HepG2 (cell line): ENCODE measurements around the gene DBN1. TPM values are rescaled to one million over a fixed set of nuclear protein-coding genes. Genes with fewer than 3 reads are reported as not detected.

Source experiments
- polyA plus RNA-seq, 8 experiments: library from polyadenylated mRNA; depleted of rRNA in 3 of 8; stranded (reverse) in 7 of 8; unstranded in 1 of 8; fragments of >200 nt; fragmentation: Illumina TruSeq in 4 of 8; extraction: Trizol in 4 of 8; gene quantifications; 2 replicates each; pipeline versions ENCODE4 v1.2.1 to v1.2.3, GENCODE V29; 2011 to 2016; ENCODE audit warnings: low read depth in 4 of 8, missing spikeins in 1 of 8, mixed read lengths in 1 of 8; ENCODE audit not compliant: insufficient read depth in 1 of 8
- total RNA-seq, 5 experiments: library from RNA; depleted of rRNA; stranded (reverse); fragments of >200 nt; fragmentation: Illumina TruSeq; extraction: Trizol; gene quantifications; 2 replicates each; pipeline ENCODE4 v1.2.3, GENCODE V29; 2016; ENCODE audit warnings: low read depth in 1 of 5

DBN1 gene
- total and polyA plus RNA-seq, 2 of the 13 experiments (the other 11 are each of a cell fraction or from before 2014, with no cell fraction given): 27.0 to 37.3 TPM

Other genes with a start within 250 kb of the DBN1 start
- 15.4 and 22.9 TPM in 2 replicates for gene RAB24, start 169.9 kb downstream of the DBN1 start, total RNA-seq (2016; rRNA removed; fragmentation: Illumina TruSeq; extraction: Trizol)
- gene RAB24, start 169.9 kb downstream of the DBN1 start, polyA plus RNA-seq (2011; rRNA removed): 63.7 and 74.5 TPM in 2 replicates
- gene PRELID1, start 169.8 kb downstream of the DBN1 start, total RNA-seq (2016; rRNA removed; fragmentation: Illumina TruSeq; extraction: Trizol): 239 and 271 TPM in 2 replicates
- gene PRELID1, start 169.8 kb downstream of the DBN1 start, polyA plus RNA-seq (2011; rRNA removed): 228 and 250 TPM in 2 replicates
- gene MXD3, start 161.7 kb downstream of the DBN1 start, total RNA-seq (2016; rRNA removed; fragmentation: Illumina TruSeq; extraction: Trizol): 9.9 and 12.8 TPM in 2 replicates
- 10.5 and 11.2 TPM in 2 replicates for gene MXD3, start 161.7 kb downstream of the DBN1 start, polyA plus RNA-seq (2011; rRNA removed)
- gene LMAN2, start 122.0 kb downstream of the DBN1 start, total RNA-seq (2016; rRNA removed; fragmentation: Illumina TruSeq; extraction: Trizol): 94.5 and 191 TPM in 2 replicates
- 193 and 197 TPM in 2 replicates for gene LMAN2, start 122.0 kb downstream of the DBN1 start, polyA plus RNA-seq (2011; rRNA removed)
- 10.7 and 11.1 TPM in 2 replicates for gene RGS14, start 115.7 kb downstream of the DBN1 start, total RNA-seq (2016; rRNA removed; fragmentation: Illumina TruSeq; extraction: Trizol)
- gene RGS14, start 115.7 kb downstream of the DBN1 start, polyA plus RNA-seq (2011; rRNA removed): 17.2 and 27.9 TPM in 2 replicates
- gene SLC34A1, start 89.2 kb downstream of the DBN1 start, total RNA-seq (2016; rRNA removed; fragmentation: Illumina TruSeq; extraction: Trizol): 0.20 TPM in 1 of 2 replicates, not detected in the other
- 0.03 TPM in 2 replicates for gene SLC34A1, start 89.2 kb downstream of the DBN1 start, polyA plus RNA-seq (2011; rRNA removed)
- gene PFN3, start 73.0 kb downstream of the DBN1 start, total RNA-seq (2016; rRNA removed; fragmentation: Illumina TruSeq; extraction: Trizol): not detected in 2 replicates
- not detected in 2 replicates for gene PFN3, start 73.0 kb downstream of the DBN1 start, polyA plus RNA-seq (2011; rRNA removed)
- 1.3 and 3.0 TPM in 2 replicates for gene F12, start 64.1 kb downstream of the DBN1 start, total RNA-seq (2016; rRNA removed; fragmentation: Illumina TruSeq; extraction: Trizol)
- 2.5 and 3.1 TPM in 2 replicates for gene F12, start 64.1 kb downstream of the DBN1 start, polyA plus RNA-seq (2011; rRNA removed)
- gene GRK6, start 47.0 kb downstream of the DBN1 start, total RNA-seq (2016; rRNA removed; fragmentation: Illumina TruSeq; extraction: Trizol): 16.1 and 19.9 TPM in 2 replicates
- gene GRK6, start 47.0 kb downstream of the DBN1 start, polyA plus RNA-seq (2011; rRNA removed): 13.2 and 17.4 TPM in 2 replicates
- gene PRR7, start 26.8 kb downstream of the DBN1 start, total RNA-seq (2016; rRNA removed; fragmentation: Illumina TruSeq; extraction: Trizol): 3.9 and 5.0 TPM in 2 replicates
- gene PRR7, start 26.8 kb downstream of the DBN1 start, polyA plus RNA-seq (2011; rRNA removed): 4.8 and 6.7 TPM in 2 replicates
- 17.7 and 21.1 TPM in 2 replicates for gene PDLIM7, start 24.0 kb upstream of the DBN1 start, total RNA-seq (2016; rRNA removed; fragmentation: Illumina TruSeq; extraction: Trizol)
- 31.3 and 38.4 TPM in 2 replicates for gene PDLIM7, start 24.0 kb upstream of the DBN1 start, polyA plus RNA-seq (2011; rRNA removed)
- gene DOK3, start 36.2 kb upstream of the DBN1 start, total RNA-seq (2016; rRNA removed; fragmentation: Illumina TruSeq; extraction: Trizol): 0.48 and 1.4 TPM in 2 replicates
- gene DOK3, start 36.2 kb upstream of the DBN1 start, polyA plus RNA-seq (2011; rRNA removed): 1.5 and 1.7 TPM in 2 replicates
- gene DDX41, start 43.3 kb upstream of the DBN1 start, total RNA-seq (2016; rRNA removed; fragmentation: Illumina TruSeq; extraction: Trizol): 62.8 and 83.0 TPM in 2 replicates
- 99.5 and 105 TPM in 2 replicates for gene DDX41, start 43.3 kb upstream of the DBN1 start, polyA plus RNA-seq (2011; rRNA removed)
- 6.4 and 21.2 TPM in 2 replicates for gene FAM193B, start 80.9 kb upstream of the DBN1 start, total RNA-seq (2016; rRNA removed; fragmentation: Illumina TruSeq; extraction: Trizol)
- 40.9 and 42.5 TPM in 2 replicates for gene FAM193B, start 80.9 kb upstream of the DBN1 start, polyA plus RNA-seq (2011; rRNA removed)
- 92.1 and 161 TPM in 2 replicates for gene TMED9, start 118.6 kb upstream of the DBN1 start, total RNA-seq (2016; rRNA removed; fragmentation: Illumina TruSeq; extraction: Trizol)
- 336 and 350 TPM in 2 replicates for gene TMED9, start 118.6 kb upstream of the DBN1 start, polyA plus RNA-seq (2011; rRNA removed)
- gene B4GALT7, start 126.5 kb upstream of the DBN1 start, total RNA-seq (2016; rRNA removed; fragmentation: Illumina TruSeq; extraction: Trizol): 12.7 and 20.5 TPM in 2 replicates
- 16.4 and 22.3 TPM in 2 replicates for gene B4GALT7, start 126.5 kb upstream of the DBN1 start, polyA plus RNA-seq (2011; rRNA removed)